Measurements from ENCODE around the gene SAMD4A.

- TF ChIP-seq CTCF (IDR thresholded peaks at IDR 0.05) = no peak
- TF ChIP-seq POLR2AphosphoS5 (IDR thresholded peaks at IDR 0.05) = peak in 1 of 3 donors; percentile 37
- no peak for TF ChIP-seq POLR2A (IDR thresholded peaks at IDR 0.05)
Observed at GRCh38 chr14:54652605-54653052, 85.7 kb downstream of the SAMD4A start.
